Cardiac septum (tissue), 1 donor: ENCODE measurements around the gene ANKRD22. TPM values are rescaled to one million over a fixed set of nuclear protein-coding genes. Genes with fewer than 3 reads are reported as not detected.
"Not testable (repeated sequence)": the region's sequence is repeated elsewhere in the genome, so short reads cannot be mapped to it uniquely, and the experiment has no call there.

Source experiments
- DNase-seq: peaks from one replicate; pipeline ENCODE4 v3.0.0-alpha.2; 2020; ENCODE audit warnings: low spot score
- intact Hi-C: fragments of 100-400 bp; cut with DNase I; formaldehyde crosslinking; loops from one replicate; pipeline ENCODE4 v1.14.0; 2022
- long read RNA-seq: library from polyadenylated mRNA; unstranded; transcript quantifications from one replicate; pipeline ENCODE4 v2.0.0, GENCODE V29; 2021
- total RNA-seq: library from RNA; stranded (reverse); fragmentation: NEBNext Ultra II Directional; extraction: Animal tissue kit (Norgen Biotek cat#: 25700); gene quantifications from one replicate; pipeline ENCODE4 v1.2.1, GENCODE V29; 2021
- donor health status: DM: no; HTN: no; CAD: no.

ANKRD22 gene
- 0.13 TPM for total RNA-seq
- long read RNA-seq = 0 reads

DNA sequence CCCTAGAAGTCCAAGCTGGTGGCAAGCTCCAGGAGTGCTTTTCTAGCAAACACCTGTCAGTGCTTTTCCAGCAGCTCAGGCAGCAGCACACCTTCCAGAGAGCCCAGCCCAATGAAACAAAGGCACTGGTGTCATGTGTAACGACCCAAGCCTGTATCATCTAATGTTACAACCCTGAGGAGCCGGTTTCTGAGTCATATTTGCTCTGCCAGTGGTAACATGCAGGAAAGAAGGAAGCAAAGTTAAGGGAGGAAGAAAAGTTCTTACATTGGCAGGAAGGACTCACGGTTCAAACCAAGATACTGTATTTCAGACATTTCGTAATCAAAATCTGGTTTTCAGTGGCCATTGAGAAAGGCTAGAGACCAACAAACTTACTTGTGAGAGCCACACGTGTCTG, at the start of gene ANKRD22:
Gene ANKRD22 (minus strand): TSS at position 139 of the 400 bp plus-strand sequence. CDS start 237 bp downstream, outside the sequence.
- intact Hi-C loops = no loop called here
- DNase-seq = no peak

DNA sequence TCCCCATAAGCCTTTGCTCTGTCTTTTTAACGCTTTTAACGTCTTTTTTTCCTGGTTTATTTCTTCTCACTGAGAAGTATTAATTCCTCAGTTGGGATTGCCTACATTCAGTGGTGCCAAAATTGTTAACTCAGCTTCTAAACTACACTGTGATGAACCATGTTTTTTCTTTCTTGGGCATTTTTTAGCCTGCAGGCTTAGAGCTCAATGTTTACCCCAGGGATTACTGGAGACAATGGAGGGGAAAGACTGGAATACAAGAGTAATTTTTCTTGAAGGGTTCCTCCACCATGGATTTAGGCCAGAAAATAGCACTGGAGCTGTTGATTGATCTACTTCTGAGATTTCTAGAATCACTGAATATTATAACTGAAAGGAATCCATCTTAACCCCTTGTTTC, 48.2 kb upstream of the ANKRD22 start:
- DNase-seq = no peak
- intact Hi-C loops = no loop called here

DNA sequence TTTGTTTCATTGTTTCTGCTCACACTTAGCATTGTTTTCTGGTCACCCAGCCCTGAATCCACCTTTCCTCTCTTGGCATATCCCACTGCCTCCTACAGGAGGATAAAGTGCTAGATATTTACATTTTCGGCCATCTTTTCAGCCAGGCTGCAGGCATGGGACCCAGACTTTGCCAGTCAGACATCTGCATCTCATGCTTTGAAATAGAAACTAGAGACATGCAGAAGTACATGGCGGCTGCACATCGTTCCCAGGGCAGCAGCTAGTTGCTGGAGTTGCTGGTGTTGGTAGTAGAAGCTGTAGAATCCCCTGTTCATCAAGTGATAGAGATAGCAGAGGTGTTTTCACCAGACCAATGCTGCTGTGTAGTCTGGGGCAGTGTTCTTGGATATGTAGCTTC, 47.1 kb upstream of the ANKRD22 start:
- intact Hi-C loops = no loop called here
- no peak for DNase-seq

DNA sequence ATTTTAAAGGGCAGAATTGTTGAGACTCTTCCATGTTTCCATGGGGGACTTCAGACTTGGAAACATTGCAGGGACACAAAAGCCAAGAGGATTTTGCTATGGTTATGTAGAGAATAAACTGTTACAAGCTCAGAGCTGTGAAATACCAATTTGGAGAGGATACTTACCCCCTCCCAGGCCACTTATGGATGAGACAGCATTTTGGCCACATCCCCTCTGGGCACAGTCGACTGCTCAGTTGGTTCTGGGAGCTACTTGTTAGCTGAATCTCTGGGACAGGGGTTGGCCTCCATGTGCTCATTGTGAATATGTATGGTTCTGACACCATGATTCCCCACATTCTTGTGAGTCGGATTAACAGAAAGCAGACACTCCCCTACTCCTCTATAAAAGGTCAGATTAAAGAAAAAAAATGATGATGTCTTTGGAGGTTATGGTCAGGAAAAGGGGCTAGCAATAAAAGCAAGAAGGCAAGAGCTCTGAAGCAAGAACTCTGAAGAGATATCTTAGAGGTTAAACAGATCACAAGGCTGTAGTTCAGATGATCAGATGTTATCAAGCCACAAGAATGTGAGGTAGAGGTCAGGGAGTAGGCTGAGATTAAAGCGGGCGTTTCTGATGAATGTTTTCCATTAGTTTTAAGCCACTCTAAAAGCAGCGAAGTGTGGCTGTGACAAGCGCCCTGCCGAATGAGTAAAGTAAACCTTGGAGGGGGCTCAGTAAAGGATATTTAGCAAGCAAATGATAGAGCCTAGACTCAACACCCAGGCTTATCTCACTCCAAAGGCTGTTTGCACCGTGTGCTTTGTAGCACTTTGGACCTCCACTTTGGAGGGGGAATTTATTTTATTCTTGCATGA, 45.6 kb upstream of the ANKRD22 start:
- no peak for DNase-seq
- intact Hi-C loops = no loop called here

DNA sequence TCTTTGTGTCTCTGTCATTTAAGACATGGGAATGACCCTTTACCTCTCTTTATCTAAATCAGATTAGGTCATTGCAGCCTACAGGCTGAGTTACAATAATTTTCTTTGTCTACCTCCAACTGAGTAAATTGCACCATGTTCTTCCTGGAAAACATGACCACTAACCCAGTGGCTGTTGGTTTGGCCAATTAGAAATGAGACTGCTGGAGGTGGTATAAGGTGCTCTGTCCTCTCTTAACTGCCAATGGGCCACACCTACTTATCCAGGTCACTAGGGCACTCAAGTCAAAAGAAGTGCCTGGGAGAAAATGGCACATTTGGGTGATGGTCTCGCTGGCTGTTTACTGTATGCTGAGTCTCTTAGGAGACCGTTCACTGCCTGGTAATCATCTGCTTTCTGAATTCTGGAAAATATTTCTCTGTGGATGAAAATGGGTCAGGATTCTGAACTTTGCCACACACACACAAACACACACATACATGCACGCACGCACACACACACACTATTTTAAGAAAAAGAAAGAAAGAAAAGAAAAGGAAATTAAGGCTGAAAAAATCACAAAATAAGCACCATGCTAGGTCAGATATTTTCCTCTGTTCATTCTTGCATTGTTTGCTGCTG, 44.8 kb upstream of the ANKRD22 start:
- intact Hi-C loops = no loop called here
- no peak for DNase-seq

DNA sequence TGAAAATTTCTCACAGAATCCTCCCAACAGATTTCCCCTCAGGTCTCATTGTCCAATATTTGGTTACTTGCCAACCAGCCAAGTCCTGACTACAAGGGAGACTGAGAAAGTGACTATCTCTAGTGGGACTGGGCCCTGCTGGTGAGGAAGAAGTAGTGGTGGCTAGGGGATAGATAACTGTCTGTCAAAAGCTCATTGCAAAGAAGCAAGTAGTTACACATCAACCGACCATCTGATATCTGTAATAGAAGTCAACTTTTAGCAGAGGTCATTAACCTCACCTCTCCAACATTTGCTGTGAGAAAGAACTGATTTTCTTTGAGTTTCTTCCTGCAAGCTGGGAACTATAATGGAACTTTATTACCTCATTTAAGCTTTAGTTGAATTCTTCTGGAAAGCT, 43.6 kb upstream of the ANKRD22 start:
- intact Hi-C loops = no loop called here
- no peak for DNase-seq

DNA sequence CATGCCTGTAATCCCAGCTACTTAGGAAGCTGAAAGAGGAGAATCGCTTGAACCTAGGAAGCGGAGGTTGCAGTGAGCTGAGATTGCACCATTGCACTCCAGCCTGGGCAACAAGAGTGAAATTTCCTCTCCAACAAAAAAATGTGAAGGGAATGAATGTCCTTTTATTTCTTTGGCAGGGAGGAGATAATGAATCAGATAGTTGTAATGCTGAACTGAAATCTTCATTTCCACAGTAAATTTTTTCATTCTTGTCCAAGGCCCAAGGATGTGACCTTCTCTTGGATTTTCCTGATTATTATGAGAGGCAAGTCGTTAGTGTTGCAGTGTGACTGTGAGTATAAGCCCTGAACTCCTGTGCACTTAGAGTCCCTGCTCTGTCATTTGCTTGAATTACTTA, 42.0 kb upstream of the ANKRD22 start:
- no peak for DNase-seq
- intact Hi-C loops = no loop called here

DNA sequence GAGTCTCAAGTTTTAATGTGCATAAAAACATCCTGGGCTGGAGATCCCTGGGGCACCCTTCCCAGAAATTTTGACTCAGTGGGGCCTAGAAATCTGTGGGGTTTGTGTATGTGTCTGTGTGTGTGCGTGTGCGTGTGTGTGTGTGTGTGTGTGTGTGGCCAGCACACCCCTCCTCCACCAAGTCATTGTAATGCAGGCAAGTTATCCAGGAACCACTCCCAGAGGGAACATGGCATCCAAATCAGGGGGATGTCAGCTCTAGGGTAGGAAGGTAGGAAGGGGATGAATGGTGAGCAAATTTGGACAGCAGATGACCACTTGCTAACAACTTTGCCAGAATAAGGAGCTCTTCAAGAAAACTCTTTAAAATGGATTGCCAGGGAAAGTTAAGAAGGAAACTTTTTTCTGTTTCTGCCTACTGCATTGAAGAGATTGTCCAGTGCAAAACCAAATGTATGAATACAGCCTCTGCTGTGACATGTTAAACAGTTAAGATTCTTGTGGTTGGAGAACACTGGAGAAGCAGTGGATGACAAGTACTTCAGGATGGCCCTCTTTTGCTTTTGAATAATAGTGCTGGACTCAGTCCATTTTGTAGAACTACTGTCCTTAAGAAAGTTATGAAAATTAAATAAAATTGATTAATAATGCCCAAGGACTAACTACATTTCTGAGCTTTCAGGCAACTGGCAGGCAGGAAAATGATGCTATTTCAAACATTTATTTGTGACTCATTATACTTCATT, 40.8 kb upstream of the ANKRD22 start:
- DNase-seq = no peak
- intact Hi-C loops = no loop called here

DNA sequence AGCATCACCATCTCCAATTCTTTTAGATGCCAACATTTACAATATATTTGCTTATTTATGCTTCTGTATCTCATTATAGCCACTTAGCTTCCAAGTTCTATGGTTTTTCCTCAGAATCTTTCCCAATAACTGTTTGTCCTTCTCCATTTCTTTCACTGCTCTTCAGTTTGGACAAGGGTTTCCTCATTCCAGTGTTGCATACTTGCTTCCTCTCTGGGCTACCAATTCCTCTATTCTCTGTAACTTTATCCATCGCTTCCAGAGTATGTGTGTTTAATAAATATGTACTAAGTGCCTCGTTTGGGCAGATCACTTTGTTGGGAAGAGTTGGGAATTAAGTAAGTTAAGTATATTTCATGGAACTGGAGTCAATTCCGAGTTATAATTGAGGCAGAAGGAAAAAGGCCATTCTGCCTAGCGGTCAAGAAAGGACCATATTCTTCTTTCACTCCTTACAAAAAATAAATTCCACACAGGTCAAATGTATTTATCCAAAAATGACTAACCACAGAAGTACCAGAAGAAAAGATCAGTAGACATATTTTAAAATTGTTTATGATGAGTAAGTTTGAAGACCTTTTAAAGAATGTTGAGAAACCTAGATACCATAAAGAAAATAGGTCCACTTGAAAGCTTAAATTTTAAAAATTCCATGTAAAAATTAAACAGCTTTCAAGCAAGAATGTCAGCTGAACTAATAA, 39.2 kb upstream of the ANKRD22 start:
- intact Hi-C loops = no loop called here
- no peak for DNase-seq

DNA sequence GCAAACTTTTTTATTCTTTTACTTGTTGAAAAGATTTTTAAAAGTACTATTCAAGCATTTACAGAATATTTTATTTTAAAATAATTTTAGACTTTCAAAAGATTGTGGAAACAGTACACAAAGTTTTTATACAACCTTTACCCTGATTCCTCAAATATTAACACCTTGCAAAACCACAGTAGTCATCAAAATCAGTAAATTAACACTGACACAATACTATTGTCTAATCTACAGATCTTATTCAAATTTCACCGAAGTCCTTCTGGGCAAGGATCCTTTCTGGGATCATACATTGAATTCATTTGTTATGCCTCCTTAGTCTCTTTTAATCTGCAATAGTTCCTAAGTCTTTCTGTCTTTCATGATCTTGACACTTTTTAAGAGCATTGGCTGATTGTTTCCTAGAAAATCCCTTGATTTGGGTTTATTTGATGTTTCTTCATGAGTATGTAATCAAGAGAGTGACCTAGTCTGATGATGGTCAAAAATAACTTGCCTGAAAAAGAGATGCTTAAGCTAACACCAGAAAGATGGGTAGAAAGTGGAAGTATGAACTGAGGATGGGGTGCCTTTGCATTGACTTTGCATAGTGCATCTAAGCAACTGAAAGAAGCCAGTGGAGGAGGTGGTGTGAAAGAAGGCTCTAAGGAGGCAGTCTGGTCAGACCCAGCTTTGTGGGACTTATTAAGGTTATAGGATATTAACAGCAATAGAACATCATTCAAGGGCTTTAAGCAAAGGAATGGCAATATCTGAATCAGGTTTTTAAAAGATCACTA, 38.1 kb upstream of the ANKRD22 start:
- no peak for DNase-seq
- intact Hi-C loops = no loop called here

DNA sequence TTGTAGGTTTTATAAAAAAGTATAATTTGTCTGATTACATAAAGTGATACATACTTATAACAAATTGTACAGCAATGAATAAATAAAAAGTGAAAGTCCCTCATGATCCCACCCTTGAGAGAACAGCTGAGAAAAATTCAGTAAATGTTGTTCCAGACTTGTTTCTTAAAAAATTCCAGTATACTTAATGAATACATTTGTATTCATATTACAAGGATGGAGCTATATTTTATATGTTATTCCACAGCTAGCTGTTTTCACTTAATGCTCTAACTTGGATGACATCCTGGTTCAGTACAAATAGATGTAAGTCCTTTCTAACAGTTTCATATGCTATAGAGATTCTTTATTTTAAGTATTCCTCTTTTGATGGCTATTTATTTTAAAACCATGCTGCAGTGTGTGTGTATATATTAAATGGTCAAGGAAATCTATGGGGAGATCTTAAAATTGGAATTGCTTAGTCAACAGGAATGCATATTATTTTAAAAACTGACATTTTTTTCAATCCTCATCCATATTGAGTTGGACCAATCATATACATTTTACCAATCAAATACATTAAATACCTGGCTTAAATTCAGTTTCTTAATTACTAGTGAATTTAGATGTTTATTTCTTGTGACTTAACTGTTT, 37.3 kb upstream of the ANKRD22 start:
- DNase-seq = no peak

DNA sequence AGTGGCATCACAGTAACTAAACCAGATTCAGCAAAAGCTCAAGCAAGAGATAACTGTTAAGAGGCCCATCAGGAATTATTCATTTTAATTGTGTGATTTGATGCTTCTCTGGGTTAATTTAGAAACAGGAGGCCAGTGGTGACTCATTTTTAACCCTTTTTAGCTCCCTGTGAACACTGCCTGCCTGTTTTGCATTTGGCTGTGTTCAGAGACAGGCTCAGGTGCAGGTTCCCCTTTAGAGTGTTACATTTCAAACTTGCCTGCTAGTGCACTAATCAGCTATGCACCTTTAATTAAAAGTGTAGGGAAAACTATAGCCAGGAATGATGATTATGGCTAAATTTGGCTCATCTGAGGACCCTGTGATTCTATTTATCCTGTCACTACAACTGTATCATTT, 34.9 kb upstream of the ANKRD22 start:
- DNase-seq = no peak
- intact Hi-C loops = no loop called here

More for the DNA sequence above, 37.3 kb upstream of the ANKRD22 start:
- intact Hi-C loops = no loop called here

DNA sequence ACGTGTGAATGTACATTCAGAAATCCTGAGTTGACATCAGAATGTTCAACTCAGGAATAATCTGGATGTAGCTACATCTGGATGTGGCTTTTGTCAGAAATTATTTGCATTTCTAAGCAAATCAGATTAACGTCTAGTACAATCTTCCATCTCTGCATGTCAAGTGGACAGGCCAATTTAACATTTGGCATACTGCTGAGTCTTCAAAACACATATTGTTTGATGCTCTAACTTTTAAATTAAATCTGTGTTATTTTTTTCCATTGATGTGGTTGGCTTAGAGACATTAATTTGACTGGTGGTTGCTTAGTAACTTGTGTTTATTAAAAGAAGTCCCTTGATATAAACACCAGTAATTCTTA, 31.8 kb upstream of the ANKRD22 start:
- no peak for DNase-seq
- intact Hi-C loops = no loop called here

DNA sequence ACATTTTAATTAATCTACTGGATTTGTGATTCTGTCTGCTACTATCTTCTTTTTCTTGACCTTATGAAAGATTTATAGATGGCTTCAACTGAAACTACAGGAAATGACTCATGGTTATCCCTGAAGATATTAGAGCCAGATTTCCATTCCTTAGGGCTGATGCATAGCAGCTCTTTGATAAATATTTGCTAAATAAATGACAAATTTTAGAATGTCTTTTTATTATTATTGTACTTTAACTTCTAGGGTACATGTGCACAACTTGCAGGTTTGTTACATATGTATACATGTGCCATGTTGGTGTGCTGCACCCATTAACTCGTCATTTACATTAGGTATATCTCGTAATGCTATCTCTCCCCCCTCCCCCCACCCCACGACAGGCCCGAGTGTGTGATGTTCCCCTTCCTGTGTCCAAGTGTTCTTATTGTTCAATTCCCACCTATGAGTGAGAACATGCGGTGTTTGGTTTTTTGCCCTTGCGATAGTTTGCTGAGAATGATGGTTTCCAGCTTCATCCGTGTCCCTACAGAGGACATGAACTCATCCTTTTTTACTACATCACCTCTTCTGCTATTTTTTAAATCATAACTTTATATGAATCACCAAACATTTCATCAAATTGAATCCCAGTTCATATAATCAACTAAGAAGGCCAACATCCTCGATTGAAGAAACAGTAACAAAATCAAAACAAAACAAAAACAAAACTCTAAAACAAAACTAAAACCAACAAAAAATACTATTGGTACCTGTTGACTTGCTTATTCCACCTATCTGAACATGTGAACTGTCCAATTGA, 31.2 kb upstream of the ANKRD22 start:
- intact Hi-C loops, DNase-seq: not testable (repeated sequence)

DNA sequence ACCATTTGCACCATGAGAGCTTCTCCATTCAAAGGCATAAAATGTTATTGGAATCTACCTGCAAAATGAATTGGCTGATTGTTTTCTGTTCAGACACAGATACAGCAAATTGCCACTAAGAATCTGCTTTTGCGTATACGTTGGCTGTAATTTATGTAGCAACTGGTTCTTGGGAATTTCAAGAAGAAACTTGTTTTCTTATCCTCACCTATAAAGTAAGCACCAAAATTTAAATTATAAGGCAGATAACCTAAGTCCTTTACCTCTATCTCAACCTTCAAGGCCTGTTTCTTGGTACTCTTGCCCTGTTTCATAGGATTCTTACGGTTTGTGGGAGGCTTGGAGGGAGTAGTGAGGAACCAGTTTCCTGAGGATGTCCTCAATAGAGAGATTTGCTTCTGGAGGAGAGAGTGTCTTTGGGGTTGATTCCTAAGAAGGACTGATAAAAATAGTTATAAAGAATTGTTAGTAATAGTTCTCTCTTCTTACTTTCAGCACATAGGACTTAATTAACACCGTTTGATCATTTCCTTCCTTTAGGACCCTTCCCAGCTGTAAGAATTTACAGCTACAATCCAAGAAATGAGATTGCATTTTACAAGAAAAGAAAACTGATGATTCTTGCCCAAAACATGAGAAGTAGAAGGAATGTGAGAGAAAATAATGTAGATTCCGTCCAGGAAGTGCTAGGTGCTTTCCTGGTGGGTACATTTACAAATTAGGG, 30.4 kb upstream of the ANKRD22 start:
- intact Hi-C loops = loop anchor here (2.0 kb wide), 1 partner anchor 45 kb away; no protein-coding TSS in a partner anchor
- DNase-seq = no peak

DNA sequence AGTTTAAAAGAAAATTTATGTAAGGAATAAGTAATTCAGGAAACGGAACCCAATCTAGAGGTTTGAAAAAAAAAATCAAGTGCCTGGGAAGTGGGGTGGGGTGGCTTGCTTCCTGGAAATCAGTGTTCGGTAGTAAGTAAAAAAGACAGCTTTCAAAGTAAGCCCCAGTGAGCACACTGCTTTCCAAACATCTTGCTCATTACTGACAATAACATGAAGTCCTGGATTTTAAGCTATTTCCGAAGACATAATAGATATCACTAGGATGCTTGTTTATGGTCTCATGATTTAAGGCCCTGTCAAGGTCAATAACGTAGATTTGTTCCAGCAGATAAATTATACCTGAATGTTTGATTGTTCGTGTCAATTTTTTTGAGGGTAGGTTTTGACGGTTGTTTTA, 29.7 kb upstream of the ANKRD22 start:
- intact Hi-C loops = loop anchor here (2.0 kb wide), 1 partner anchor 45 kb away; no protein-coding TSS in a partner anchor
- DNase-seq = no peak
